ENCODE data around the gene SMIM44.
A peak's percentile ranks its signal among the peaks of the same experiment; 100 is the strongest.

Gene SMIM44

GRCh38 chr19:3517638-3518037, 34.4 kb upstream of the SMIM44 start:
- H3K4me3 ChIP-seq (ENCODE audit: low read depth, low read length), result no peak overlapping the region
- no peak for TF ChIP-seq CTCF (IDR thresholded peaks at IDR 0.05; ENCODE audit: insufficient read depth, low read depth, low read length, missing control alignments)
- no peak for DNase-seq (ENCODE audit: low read depth)

DNA sequence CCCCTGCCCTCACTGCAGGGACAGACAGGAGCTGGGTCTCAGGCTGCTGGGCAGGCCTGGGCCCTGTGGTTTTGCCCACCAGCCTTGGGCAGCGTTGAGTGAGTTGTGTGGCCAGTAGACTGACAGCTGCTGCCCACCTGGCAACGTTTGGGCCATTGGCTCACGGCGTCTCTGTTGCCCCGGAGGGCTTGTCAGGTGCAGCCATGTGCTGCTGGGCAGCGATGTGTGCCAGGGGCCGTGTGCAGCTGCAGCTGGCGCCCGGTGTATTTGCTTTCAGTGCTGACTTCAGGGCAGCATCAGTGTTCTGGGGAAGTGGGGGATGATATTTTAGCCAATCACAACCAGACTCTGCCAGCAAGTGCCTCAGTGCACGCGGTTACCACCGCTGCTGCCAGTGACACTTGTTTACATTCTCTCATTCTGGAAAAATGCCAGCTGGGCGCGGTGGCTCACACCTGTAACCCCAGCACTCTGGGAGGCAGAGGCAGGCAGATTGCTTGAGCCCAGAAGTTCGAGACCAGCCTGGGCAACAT, 33.5 kb upstream of the SMIM44 start:
- H3K4me3 ChIP-seq (ENCODE audit: low read depth, low read length), result no peak overlapping the region
- TF ChIP-seq CTCF (IDR thresholded peaks at IDR 0.05; ENCODE audit: insufficient read depth, low read depth, low read length, missing control alignments), result no peak
- DNase-seq (ENCODE audit: low read depth), result peak; percentile 47

GRCh38 chr19:3515891-3516422, 32.7 kb upstream of the SMIM44 start:
- TF ChIP-seq CTCF (IDR thresholded peaks at IDR 0.05; ENCODE audit: insufficient read depth, low read depth, low read length, missing control alignments), result no peak
- DNase-seq (ENCODE audit: low read depth), result no peak
- no peak overlapping the region for H3K4me3 ChIP-seq (ENCODE audit: low read depth, low read length)

- H3K4me3 ChIP-seq (ENCODE audit: low read depth, low read length), result no peak overlapping the region
- DNase-seq (ENCODE audit: low read depth), result no peak
- TF ChIP-seq CTCF (IDR thresholded peaks at IDR 0.05; ENCODE audit: insufficient read depth, low read depth, low read length, missing control alignments), result no peak
These were observed 31.7 kb upstream of the SMIM44 start for GRCh38 chr19:3514930-3515329.

DNA sequence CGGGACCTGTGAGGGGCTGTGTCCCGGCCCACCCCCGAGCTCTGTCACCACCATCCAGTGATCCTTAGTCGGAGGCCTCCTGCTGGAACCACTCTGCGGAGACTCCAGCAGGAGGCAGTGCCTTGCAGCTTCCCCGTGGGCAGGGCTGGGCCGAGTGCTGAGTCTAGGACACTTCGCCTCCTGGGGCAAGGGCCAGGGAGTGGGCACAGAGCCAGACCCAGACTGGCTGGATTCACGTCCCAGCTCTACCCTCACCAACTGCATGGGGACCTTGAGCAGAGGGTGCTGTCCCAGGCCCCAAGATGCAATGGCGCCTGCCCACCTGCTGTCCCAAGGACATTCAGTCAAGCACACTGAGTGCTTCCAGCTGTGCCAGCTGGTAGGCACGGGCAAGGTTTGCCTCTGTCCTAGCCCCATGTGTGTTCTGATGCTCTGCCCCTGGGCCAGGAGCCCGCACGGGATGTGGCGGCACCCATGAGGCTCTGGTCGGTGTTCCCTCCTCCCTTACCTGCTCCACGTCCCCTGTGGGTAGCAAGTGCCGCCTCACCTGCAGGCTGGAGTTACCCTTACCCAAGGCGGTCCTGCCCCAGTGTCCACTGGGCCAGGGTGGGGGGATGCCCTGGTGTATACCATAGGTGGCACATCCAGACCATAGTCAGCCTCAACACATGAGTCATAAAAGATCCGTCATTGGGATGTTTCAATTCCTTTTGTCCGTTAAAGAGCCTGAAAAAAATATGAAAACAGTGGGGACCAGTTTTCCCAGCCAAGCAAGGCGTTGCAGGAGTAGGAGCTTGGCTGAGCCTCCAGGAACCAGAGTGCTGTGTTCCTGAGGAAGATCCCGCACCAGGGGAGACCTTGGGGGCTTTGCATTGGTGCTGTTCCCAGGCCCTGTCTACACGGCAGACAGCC, 30.2 kb upstream of the SMIM44 start:
- no peak overlapping the region for H3K4me3 ChIP-seq (ENCODE audit: low read depth, low read length)
- no peak for DNase-seq (ENCODE audit: low read depth)
- no peak for TF ChIP-seq CTCF (IDR thresholded peaks at IDR 0.05; ENCODE audit: insufficient read depth, low read depth, low read length, missing control alignments)

GRCh38 chr19:3512562-3513228, 29.5 kb upstream of the SMIM44 start:
- no peak for DNase-seq (ENCODE audit: low read depth)
- TF ChIP-seq CTCF (IDR thresholded peaks at IDR 0.05; ENCODE audit: insufficient read depth, low read depth, low read length, missing control alignments), result no peak
- H3K4me3 ChIP-seq (ENCODE audit: low read depth, low read length), result no peak overlapping the region
